H1 (cell line): ENCODE data around the gene ALPL. TPM values are rescaled to one million over a fixed set of nuclear protein-coding genes. Genes with fewer than 3 reads are reported as not detected.

Experiments used
- ATF3 ChIP-seq: IDR thresholded peaks from 2 replicates; pipeline ENCODE4 v1.6.1; 2011; ENCODE audit warnings: low read depth, mild to moderate bottlenecking, low read length; ENCODE audit not compliant: insufficient read depth
- CTCF ChIP-seq, 3 experiments: IDR thresholded peaks; 1 replicate in 2 of 3; 2 replicates in 1 of 3; pipeline versions ENCODE4 v1.5.1 to v1.6.1; 2011; ENCODE audit warnings: low read length in 3 of 3, mild to moderate bottlenecking in 3 of 3, inconsistent platforms in 2 of 3, low read depth in 1 of 3, moderate library complexity in 1 of 3; ENCODE audit not compliant: insufficient read depth in 1 of 3; ENCODE audit errors: control extremely low read depth in 1 of 3
- EZH2 ChIP-seq: fragments of 200-600 bp; sonication (generic); IDR thresholded peaks from 2 replicates; pipeline ENCODE4 v1.7.1; 2012; ENCODE audit warnings: low read depth, mild to moderate bottlenecking, moderate library complexity, low read length, inconsistent platforms; ENCODE audit not compliant: severe bottlenecking
- FOSL1 ChIP-seq: IDR thresholded peaks from 2 replicates; pipeline ENCODE4 v1.6.1; 2011; ENCODE audit warnings: mild to moderate bottlenecking, low read depth, low read length, moderate library complexity; ENCODE audit not compliant: insufficient read depth
- KDM4A ChIP-seq: IDR thresholded peaks from one replicate; pipeline ENCODE4 v1.7.1; 2012; ENCODE audit warnings: low read depth, mild to moderate bottlenecking, moderate library complexity, low read length, inconsistent platforms; ENCODE audit not compliant: severe bottlenecking
- NRF1 ChIP-seq: IDR thresholded peaks from 2 replicates; pipeline ENCODE4 v1.6.1; 2011; ENCODE audit warnings: mild to moderate bottlenecking, low read depth, low read length, improper control_type of control experiment
- SIRT6 ChIP-seq: IDR thresholded peaks from one replicate; pipeline ENCODE4 v1.7.1; 2012; ENCODE audit warnings: low read length, inconsistent platforms
- SP1 ChIP-seq: IDR thresholded peaks from 2 replicates; pipeline ENCODE4 v1.6.1; 2011; ENCODE audit warnings: low read depth, low read length
- TAF1 ChIP-seq: IDR thresholded peaks from 2 replicates; pipeline ENCODE4 v1.6.1; 2011; ENCODE audit warnings: mild to moderate bottlenecking, low read depth, low read length
- TEAD4 ChIP-seq: IDR thresholded peaks from 2 replicates; pipeline ENCODE4 v1.6.1; 2012; ENCODE audit warnings: low read depth, low read length, inconsistent platforms, mixed read lengths
- polyA plus RNA-seq, 7 experiments: library from polyadenylated mRNA; depleted of rRNA in 3 of 7; stranded (reverse) in 5 of 7; unstranded in 2 of 7; fragments of >200 nt in 5 of 7; fragments of 200-250 nt in 2 of 7; gene quantifications; 1 replicate in 5 of 7; 2 replicates in 1 of 7; 4 replicates in 1 of 7; pipeline versions ENCODE4 v1.2.1 to v1.2.3, GENCODE V29; 2011 to 2013; ENCODE audit warnings: missing spikeins in 2 of 7, mixed read lengths in 2 of 7
- total RNA-seq: library from RNA; stranded (reverse); fragmentation: NEBNext Ultra II Directional; extraction: Animal tissue kit (Norgen Biotek cat#: 25700); gene quantifications from 2 replicates; pipeline ENCODE4 v1.2.1, GENCODE V29; 2021

The ALPL gene
- total and polyA plus RNA-seq, 2 of the 8 experiments (the other 6 are each of a cell fraction or from before 2014, with no cell fraction given) = 175 to 362 TPM

GRCh38 chr1:21607549-21608529, 98.6 kb downstream of the ALPL start (continued):
- no peak for TF ChIP-seq NRF1
- TF ChIP-seq TAF1 = no peak
- TF ChIP-seq TEAD4 = 0 out of 2 replicates have a peak, but pooled peaks have one; percentile 1
- no peak for TF ChIP-seq ATF3
- TF ChIP-seq SP1 = 0 out of 2 replicates have a peak, but pooled peaks have one; percentile 5
- TF ChIP-seq EZH2 = no peak
- peak; percentile 10 for TF ChIP-seq KDM4A
- TF ChIP-seq FOSL1 = no peak
- no peak for TF ChIP-seq CTCF (IDR thresholded peaks at IDR 0.05; ENCODE audit: control extremely low read depth in 1 of 3, insufficient read depth in 1 of 3, low read depth in 1 of 3, low read length in 3 of 3)
- no peak for TF ChIP-seq SIRT6
- TF ChIP-seq, all 59 proteins: peak for 4
